GM19324 (cell line): ENCODE measurements around the gene CYBRD1.

Experiments used
- ATAC-seq: cut with Tn5 transposase; IDR thresholded peaks from one replicate; pipeline ENCODE4 v1.9.1; 2021; ENCODE audit warnings: mild to moderate bottlenecking, moderate library complexity; ENCODE audit not compliant: unreplicated experiment, low FRiP score

CYBRD1 gene

GRCh38 chr2:171550613-171551012, 28.3 kb downstream of the CYBRD1 start:
- ATAC-seq = no peak

DNA sequence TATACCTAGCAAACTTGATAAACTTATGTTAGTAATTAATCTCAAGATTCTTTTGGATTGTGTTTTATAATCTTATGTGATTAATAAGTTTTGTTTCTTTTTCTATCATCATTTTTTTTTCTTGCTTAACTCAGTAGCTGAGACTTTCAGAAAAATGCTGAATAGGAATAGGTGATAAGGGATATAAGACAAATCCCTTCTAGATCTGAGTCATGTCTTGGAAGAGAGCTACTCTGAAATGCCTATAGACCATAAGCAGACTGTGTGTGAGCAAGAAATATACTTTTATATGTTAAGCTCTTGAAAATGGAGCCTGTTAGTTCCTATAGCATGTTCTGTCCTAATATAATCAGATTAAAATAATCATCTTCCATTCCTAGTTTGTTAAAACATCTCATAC, 29.6 kb downstream of the CYBRD1 start:
- no peak for ATAC-seq

DNA sequence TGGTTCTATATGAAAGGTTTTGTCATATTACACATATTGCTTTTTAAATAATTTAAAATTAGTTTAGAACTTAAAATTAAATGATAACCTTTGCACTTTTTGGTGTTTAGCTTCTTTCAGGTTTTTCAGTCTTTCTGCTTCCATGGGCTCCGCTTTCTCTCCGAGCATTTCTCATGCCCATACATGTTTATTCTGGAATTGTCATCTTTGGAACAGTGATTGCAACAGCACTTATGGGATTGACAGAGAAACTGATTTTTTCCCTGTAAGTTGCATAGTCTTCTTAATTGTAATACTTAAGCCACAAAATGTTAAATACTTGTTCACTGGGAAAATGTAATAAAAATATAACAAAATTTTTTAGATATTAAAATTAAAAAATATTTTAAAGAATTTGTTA, 31.0 kb downstream of the CYBRD1 start:
- ATAC-seq = no peak

GRCh38 chr2:171553858-171554257, 31.6 kb downstream of the CYBRD1 start:
- ATAC-seq = no peak

DNA sequence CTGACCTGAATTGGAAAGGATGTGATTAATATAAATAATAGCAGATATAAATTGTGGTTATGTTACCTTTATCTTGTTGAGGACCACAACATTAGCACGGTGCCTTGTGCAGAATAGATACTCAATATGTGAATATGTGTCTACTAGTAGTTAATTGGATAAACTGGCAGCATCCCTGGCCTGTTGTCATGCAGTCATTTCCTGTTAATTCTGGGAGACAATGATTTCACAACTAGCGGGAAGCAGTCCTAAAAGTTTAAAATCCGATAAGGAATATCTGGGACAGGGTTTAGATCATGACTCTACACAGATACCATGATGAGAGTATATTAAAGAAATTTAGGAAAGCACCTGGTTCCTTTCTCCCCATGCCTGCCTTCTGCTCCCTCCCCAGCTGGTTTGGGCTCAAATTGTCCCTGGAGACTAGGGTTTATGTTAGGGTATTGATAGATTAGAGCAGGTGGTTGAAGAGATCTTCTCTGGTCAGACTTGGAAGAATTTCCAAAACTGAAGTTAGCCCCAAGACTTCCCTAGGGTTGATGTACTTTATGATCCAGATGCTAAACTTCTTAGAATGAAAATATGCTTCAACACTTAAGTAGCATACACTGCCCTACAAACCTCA, 32.8 kb downstream of the CYBRD1 start:
- no peak for ATAC-seq

DNA sequence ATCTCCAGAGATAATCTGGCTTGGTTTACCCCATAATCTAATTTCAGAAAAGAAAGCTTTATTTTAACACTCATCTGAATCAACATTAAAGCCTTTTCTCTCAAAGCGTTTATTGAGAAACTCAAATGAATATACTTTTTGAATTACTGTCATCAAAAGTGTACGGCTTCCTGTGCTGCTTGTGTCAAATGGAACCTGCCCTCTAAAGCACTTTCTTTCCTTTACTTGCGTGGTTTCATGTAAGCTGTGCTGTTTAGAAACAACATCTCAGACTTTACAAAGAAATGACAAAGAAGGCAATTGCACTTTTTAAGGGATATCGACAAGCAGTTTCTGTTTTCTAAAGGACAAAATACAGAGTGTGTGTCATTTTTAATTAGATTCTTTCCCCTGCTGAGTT, 35.1 kb downstream of the CYBRD1 start:
- ATAC-seq = no peak

DNA sequence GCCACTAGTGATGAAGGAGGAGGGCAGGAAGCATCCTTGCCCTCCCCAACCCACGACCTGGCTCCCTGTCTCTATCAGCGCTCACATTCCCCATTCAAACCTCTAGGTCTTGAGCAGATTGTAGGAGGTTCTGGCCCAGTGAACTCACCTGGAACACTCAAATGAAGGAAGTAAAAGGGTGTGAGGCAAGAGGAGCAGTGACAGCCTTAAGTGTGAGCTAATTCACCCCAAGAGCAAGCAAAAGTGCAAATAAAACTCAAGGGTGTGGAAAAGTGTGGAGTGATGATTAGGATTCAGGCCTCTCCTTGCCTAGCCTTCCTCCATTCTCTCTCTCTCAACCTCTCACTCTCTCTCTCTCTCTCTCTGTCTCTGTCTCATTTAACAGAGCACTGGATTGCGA, 41.0 kb downstream of the CYBRD1 start:
- ATAC-seq = no peak

GRCh38 chr2:171564463-171564862, 42.2 kb downstream of the CYBRD1 start:
- no peak for ATAC-seq

GRCh38 chr2:171566057-171566456, 43.8 kb downstream of the CYBRD1 start:
- ATAC-seq = no peak

DNA sequence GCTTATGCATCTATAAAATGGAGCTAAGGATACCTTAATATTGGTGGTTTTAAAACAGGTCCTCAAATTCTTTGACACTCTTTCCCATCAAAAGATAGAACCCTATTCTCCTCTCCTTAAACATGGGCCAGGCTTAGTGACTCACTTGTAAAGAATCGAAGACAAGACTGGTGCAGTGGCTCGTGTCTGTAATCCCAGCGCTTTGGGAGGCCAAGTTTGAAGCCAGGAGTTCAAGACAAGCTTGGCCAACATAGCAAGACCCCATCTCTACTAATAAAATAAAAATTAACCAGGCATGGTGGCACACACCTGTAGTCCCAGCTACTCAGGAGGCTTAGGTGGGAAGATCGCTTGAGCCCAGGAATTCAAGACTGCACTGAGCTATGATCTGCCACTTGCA, 44.5 kb downstream of the CYBRD1 start:
- no peak for ATAC-seq

DNA sequence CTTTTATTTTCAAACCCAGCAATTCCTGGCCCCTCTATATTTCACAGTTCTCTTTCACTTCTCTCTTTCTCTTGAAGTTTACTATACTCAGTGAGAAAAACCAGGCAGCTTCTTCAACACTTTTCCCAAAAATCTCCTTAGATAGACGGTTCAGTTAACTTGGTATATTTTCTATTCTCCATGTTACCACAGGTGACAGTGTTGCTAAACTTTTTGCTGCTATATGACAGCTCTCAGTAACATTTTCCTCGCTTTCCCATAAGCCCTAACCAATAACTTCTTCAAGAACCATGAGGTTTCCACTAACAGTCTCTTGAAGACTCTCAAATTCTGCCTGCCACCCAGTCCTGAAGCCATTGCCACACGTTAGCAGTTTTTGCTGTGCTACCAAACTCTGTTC, 45.8 kb downstream of the CYBRD1 start:
- no peak for ATAC-seq

GRCh38 chr2:171571721-171572120, 49.4 kb downstream of the CYBRD1 start:
- ATAC-seq = no peak

GRCh38 chr2:171574149-171574795, 52.0 kb downstream of the CYBRD1 start:
- peak; percentile 89 for ATAC-seq

GRCh38 chr2:171575606-171576005, 53.3 kb downstream of the CYBRD1 start:
- no peak for ATAC-seq

- no peak for ATAC-seq
These were observed 56.0 kb downstream of the CYBRD1 start for GRCh38 chr2:171578127-171578803.

DNA sequence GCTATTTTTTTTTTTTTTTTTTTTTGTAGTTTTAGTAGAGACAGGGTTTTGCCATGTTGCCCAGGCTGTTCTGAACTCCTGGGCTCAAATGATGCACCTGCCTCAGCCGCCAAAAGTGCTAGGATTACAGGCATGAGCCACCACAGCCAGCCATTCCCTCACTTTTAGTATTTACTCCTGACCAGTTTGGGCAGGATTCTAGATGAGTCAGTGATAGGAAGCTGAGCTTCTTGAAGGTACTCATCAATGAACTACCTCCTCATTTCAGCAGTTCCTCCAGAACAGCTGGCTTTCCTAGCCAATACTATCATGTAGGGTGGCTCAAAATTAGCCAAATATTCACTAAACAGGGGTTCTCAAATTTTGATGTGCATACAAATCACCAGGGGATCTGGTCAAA, 57.2 kb downstream of the CYBRD1 start:
- no peak for ATAC-seq

- ATAC-seq = no peak
These were observed 61.3 kb downstream of the CYBRD1 start for GRCh38 chr2:171583566-171583965.

DNA sequence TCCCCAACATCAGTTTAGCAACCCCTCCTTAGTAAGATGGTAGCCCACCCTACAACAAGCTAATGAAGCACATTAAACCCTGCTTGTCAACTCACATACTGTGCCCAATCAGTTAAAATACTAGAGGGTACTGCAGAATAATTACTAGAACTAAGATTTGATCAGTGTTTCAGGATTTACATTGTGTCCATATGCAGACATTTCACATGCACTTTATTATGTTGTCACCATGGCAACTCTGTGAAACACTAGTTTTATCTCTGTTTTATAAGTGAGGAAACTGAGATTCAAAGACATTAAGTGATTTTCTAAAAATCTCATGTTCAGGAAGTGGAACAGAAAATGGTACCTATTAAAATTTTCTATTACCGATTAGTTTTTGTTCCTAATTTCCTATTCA, 61.7 kb downstream of the CYBRD1 start:
- no peak for ATAC-seq

- no peak for ATAC-seq
These were observed 64.9 kb downstream of the CYBRD1 start for GRCh38 chr2:171587132-171587531.

GRCh38 chr2:171587567-171587966, 65.3 kb downstream of the CYBRD1 start:
- ATAC-seq = no peak

- no peak for ATAC-seq
These were observed 67.8 kb downstream of the CYBRD1 start for GRCh38 chr2:171590116-171590515.

DNA sequence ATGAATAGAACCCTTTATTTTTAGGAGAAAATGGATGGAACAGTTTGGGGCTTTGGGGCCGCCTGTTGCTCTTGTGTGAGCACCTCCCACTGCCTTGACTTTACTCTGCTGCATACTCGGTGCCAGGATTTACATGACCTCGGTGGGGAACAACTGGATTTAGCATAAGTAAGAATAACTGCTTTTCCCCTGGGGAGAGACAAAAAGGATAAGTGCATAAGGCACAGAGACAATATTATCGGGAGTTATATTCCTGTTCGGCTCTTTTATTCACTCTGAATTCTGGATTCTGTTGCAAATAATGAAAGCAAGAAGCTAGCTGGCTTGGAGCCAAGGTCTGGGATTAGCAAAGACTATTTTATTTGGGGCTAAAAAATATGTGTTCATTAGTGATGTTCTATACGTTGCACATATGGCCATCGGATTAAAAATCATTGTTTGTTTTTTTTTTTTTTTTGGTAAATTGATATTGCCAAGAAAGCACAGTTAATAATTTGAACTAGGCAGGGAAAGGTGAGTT, 69.8 kb downstream of the CYBRD1 start:
- ATAC-seq = no peak
